Activated CD8-positive, alpha-beta memory T cell treated with anti-CD3 and anti-CD28 coated beads for 24 hours (primary cell): Measurements from ENCODE around the gene TENM4.
"Not testable (repeated sequence)": the region's sequence is repeated elsewhere in the genome, so short reads cannot be mapped to it uniquely, and the experiment has no call there.

Source experiments
- DNase-seq: peaks from one replicate; pipeline ENCODE4 v3.0.0-alpha.2; 2020

TENM4 gene

DNA sequence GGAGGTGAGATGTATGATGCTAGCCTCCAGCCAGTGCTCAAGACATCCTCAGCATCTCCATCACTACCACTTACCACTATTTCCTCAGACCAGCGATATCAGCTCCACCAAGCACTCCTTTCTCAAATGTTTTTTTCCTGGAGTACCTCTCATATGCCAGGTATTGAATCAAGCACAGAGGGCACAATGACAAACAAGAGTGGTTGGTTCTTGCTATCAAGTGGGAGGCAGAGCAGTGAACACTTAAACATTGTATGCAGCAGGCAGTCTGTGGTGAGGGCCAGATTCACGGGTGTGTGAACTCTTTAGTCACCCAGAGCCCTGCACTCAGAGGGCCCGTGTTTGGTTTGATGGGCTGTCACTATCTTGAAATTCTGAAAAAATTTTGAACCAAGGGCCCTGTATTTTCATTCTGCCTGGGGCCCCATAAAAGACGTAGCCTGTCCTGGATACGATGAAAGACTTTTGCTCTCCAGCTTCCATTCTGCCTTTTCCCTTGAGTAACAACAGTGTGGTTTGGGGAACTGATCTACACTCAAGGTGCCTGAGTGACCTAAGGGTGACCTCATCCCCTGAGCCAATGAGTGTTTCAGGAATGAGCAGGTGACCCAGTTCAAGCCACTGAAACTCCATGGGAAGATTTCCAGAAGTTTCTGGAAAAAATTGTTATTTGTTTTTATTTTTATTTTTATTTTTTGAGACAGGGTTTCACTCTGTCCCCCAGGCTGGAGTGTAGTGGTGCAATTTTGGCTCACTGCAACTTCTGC, 517.8 kb downstream of the TENM4 start:
- no peak for DNase-seq

DNA sequence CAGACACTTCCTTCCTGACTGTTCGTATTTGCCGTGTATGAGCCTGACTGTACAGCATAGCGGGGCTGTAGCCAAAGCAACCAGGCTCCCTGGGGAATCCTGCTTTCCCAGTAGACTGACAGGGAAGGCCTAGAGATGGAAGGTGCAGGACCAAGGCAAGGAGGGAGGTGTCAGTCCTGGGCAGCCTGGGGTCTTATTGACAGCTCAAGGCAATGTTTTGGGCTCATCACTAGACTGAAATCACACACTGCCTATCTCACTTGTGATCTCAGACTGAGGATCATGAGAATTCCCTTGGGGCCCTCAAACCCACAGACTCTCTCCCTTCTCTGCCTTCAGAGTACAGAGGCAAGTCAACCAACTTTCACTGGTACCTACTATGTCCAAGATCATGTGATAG, 519.3 kb downstream of the TENM4 start:
- no peak for DNase-seq

DNA sequence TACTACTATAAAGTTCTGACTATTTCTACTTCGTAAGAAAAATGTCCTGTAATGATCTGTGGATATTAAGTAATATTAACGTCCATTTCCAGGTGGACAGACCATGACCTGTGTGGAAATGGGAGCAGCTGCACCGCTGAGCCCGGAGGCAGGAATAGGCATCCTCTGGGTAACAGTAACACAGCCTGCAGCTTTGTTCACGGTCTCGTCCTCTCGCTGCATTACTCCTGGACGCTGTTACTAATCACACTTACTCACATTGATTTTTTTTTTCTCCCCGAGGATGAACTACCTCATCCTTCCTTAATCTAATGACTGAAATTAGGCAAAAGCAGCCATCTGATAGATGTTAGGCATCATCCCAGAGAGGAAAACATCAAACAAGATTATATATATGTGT, 520.5 kb downstream of the TENM4 start:
- DNase-seq = no peak

DNA sequence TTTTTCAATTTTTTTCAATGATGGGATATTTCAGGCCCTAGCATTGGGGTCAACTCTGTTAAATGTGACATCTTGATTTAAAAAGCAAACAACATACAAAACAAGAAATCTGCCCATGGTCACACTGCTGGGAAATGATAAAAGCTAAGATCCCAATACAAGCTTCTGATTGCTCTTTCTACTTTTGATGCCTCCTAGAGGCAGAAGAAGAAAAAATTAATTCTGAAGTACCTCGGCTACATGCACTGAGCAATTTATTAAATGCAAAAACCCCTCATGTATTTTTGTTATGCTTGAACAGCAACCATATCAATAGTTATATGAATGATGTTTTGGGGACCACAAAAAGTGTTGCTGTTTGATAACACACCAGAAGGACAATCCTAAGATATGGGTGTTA, 524.1 kb downstream of the TENM4 start:
- DNase-seq = no peak

DNA sequence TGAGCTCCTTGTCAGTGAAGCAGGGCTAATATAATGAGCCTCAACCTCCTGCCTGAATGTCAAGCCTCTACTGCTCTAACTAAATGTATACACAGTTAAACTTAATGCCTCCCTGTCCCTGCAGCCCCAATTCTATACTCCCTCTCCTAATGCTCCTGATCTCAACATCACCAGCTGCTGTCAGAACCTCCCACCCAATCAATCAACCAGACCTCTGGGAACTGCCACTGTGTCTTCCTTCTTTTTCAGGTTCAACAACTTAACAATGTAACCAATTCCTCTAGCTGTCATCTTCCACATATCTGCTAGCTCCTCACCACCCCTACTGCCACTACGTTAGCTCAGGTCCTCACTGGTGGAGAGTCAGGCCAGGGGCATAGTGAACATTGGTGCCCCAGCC, 526.3 kb downstream of the TENM4 start:
- DNase-seq = no peak

DNA sequence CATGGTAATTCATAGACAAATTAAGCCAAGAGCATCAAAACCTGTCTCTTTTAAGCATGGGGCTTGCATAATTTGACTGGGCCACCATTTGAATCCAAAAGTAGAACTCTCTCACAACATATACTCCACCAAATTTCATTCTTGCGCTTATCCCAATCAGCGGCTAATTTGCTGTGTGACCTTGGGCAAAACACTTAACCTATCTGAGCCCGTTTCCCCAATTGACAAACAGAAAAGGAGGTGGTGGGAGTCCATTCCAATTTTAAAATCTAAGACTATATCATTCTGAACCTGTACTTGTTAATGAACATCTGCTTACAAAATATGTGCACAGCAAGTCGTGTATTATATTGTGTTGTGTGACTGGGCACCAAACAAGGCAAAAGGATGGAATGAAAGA, 528.1 kb downstream of the TENM4 start:
- no peak for DNase-seq

DNA sequence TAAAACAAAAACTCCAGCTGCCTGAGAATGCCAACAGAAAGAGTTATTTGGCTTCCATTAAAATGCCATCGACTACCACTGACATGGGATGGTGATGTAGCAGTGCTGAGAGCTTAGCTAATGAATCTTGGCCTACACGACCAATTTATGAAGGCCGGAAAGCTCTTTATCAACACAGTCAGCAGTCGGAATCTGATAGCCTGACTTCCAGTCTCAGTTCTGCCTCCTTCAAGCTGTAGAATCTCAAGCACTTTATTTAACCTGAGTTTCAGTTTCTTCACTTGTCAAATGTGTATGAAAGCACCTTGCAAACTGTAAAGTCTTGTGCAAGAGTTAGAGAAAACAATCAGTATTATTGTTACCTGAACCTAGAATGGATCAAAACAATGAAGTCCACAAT, 530.5 kb downstream of the TENM4 start:
- DNase-seq = no peak

DNA sequence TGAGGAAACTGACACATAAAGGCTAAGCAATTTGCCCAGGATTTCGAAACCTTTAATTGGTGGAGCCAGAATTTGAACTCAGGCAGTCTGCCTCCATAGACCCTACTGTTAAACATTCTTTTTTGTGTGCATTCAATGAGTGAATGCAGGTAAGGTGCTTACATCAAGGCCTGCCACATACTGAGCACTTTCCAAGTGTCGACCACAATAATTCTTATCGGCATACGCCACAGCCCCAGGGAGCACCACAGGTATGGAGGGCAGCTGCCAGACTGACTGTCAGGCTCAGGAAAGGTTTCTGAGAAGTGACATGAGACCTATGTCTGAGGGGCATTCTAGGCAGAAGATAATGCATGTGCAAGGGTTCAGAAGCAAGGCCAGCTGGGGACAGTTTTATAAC, 531.4 kb downstream of the TENM4 start:
- DNase-seq = no peak

DNA sequence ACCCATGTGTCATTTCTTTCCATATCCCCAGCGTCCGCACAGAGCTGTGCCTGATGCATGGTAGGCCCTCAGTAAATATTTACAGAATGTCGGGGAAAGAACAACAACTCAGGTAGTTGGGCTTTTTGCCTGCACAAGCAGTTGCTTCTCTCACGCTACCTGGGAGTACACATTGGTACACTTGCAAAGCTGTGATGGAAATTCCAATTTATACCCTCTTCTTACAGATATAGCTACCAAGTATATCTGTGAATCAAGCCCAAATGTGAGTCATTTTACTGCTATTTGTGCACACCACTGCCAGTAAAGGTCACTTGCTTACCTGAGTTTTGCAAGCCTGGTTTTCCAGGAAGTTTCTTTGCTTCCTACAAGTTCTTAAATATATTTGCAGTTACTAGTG, 533.2 kb downstream of the TENM4 start:
- no peak for DNase-seq

DNA sequence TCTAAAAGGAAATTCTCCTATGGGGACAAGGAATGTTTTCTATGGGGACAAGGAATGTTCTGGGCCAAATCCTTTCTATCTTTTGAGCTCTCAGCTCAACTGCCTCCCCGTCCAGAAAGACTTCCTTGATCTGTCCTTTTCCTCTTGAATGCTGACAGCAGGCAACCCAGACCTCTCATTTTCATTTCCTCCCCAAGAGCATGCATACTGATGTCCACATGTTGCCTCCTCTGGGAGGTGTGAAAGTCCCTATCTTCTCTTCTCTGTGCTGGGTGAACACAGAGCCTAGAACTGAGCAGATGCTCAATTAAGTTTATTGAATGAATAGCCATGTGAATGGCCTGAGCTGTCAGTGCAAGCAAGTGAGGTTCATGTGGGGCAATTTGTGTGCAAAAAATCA, 534.3 kb downstream of the TENM4 start:
- DNase-seq = no peak

DNA sequence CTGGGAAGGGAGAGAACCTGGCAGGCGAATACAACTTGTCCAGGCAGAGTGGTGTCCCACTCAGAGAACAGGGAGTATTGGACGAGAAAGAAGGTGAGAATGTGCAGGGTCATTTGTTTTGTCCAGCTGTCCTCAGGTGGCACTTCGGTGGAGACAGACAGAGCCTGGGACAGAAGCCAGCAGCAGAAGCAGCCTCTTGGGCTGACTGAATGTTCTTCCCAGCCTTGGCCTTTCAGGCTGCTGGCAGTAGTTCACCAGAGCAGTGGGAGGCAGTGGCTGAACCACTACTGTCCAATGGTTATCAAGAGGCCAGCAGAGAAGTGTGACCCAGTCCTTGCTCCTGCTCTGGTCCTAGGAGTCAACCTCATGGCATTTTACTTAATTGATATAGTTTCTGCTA, 535.1 kb downstream of the TENM4 start:
- DNase-seq = no peak

DNA sequence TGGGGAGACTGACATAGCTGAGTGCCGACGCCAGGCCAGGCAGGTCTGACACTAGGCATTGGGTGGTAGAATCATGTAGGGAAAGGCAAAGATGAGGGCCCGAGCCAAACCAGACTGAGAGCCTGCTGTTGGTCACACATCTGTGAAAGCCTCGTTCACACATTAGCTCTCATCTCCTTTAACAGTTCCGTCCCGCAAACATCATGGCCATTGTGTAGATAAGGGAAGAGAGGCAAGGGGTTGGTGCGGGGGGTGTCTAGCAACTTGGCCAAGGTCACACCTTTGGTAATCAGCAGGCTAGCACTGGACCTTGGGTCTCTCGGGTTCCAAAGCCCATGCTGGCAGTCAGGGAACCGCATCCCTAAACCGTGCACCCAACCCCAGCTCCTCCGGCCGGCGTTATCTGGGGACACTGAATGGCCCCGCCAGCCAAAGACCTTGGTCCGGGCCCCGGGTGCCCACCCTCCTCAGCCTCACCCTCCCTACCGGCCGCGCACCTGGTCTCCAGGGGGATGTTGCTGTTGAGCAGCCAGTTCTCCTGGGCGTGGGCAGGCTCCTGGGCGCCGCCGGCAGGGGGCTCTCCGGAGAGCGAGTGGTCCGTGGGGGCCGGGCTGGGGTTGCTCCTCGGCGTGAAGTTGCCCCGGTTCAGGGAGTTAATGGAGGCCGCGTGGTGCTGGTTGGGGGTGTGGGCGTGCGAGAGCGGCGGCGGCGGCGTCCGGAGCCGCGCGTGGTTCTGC, 537.9 kb downstream of the TENM4 start:
- no peak for DNase-seq

DNA sequence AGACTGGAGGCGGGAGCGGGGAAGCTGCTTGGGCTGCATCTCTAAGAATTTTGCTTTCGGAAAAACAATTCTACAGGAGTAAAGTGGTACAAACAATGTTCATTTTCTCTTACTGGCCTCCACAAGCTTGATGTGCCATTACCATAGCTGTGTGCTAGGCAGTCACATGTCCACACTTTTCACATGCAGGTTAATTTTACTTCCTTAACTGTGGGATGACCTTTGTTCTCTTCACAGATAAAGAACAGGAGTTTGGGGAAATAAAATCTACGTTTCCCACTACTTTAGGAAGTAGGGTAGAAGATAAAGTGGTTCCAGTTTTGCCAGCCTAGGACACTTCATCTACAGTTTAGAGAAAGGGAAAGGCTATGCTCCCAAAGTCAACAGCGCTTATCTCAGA, 539.0 kb downstream of the TENM4 start:
- no peak for DNase-seq

DNA sequence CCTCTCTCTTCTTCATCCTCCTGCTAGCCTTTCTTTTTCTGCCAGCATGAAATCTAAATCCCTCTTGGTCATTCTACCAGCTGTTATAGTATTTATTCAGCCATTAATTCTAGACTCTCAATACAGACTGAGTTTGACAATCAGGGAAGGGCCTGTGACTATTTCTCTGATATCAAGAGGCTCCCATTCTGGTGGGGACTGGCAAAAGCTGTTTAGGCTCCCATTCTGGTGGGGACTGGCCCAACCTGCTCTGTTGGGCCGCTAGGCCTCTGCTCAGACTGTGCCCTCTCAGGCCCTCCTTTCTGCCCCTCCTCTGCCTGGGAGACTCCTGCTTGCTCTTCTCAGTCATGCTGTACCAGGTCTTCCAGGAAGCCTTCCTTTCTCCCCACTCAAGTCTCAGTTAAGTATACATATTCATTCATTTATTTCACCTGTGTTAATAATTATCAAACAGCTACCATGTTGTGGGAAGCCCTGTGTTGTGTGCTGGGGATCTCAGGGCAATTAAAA, 542.5 kb downstream of the TENM4 start:
- DNase-seq = no peak

DNA sequence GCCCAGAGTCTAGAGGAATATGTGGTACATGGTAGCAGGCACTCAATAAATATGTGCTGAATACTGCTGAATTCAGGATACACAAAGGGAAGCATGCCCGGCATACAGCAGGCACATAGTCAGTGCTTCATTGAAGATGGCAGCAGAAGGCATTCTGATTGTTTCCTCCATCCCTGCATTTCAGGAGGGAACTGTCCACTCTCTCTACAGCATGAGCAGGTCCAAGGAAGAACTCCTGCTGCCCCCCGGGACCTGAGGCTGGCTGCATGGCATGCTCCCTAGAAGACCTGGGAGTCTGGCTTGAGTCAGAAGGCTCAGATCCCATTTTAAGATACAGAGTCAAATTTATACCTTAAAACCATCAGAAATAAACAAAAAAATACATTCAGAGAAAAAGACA, 546.8 kb downstream of the TENM4 start:
- DNase-seq = no peak

DNA sequence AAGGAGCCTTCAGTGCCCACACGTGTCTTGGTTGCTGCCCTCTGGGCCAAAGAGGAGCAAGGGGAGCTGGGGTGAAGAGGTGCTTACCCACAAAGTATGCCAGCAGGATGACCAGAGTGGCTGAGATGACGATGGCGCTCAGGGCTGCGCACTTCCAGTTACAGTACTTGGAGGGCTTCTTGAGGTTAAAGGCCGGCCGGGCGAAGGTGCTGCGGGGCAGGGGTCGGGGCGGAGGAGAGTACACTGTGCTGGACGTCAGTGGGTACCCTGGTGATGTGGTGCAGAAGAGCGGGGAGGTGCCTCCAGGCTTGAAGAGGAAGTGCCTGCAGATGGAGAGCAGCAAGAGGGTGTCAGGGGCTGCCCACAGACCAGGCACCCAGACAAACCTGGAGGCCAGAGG, 551.1 kb downstream of the TENM4 start:
- no peak for DNase-seq

DNA sequence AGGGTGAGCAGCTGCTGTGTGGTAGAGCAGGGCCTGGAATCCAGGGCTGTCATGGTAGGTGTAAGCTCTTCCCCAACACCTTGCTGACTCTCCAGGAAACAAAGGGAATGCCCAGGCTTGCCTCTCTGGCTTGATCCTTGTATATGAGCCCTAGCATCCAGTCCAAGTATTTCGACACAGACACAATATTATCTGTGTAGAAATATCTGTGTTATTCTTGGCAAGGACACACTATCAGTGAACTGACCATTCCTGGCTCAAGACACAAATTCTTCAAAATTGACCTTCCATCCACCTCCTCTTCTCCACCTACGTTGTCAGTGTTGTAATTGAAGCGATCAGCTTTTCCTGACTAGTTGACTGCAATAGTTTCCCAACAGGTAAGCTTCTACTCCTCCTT, 554.2 kb downstream of the TENM4 start:
- DNase-seq = no peak

DNA sequence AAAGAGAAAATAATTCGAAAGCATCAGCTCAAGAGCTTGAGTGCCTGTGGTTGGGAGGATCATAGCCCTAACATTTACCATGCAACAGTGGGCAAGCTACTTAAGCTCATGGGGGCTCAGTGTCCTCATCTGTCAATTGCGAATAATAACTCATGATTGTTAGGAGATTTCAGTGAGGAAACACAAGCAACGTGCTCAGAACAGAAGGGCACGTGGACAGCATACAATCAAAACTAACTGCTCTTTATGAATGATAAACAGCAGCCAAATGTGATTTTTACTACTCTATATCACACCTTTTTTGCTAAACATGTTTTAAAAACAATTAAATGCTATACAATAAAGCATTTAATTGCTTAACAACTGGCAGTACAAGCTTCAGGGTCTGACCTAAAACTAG, 556.1 kb downstream of the TENM4 start:
- DNase-seq = no peak

DNA sequence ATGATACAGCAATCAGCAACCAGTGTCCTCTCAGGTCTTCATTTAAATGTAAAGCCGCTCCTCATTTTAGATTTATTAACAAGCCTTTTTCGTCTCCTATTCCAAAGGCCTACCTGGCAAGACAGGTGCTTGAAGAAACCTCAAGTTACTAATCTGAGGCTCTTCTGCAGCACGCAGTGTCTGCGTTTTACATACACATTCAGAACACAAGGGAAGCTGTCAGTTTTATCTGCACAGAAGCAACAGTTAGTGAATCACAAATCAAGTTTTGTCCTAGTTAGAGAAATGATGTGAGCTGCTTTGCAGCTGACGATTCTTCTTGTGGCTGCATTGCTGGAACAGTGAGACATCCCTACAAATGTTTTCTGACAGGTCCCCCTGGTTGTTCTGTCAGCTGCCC, 557.3 kb downstream of the TENM4 start:
- DNase-seq = no peak

DNA sequence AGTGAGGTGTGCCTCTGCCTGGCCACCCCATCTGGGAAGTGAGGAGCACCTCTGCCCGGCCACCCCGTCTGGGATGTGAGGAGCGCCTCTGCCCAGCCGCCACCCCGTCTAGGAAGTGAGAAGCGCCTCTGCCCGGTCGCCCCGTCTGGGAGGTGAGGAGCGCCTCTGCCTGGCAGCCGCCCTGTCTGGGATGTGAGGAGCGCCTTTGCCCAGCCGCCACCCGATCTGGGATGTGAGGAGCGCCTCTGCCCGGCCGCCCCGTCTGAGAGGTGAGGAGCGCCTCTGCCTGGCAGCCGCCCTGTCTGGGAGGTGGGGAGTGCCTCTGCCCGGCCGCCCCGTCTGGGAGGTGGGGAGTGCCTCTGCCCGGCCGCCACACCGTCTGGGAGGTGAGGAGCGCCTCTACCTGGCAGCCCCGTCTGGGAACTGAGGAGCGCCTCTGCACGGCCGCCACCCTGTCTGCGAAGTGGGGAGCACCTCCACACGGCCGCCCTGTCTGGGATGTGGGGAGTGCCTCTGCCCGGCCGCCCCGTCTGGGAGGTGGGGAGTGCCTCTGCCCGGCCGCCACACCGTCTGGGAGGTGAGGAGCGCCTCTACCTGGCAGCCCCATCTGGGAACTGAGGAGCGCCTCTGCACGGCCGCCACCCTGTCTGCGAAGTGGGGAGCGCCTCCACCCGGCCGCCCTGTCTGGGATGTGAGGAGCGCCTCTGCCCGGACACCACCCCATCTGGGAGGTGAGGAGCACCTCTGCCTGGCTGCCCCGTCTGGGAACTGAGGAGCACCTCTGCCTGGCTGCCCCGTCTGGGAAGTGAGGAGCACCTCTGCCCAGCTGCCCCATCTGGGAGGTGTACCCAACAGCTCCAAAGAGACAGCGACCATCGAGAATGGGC, 561.5 kb downstream of the TENM4 start:
- DNase-seq = not testable (repeated sequence)

DNA sequence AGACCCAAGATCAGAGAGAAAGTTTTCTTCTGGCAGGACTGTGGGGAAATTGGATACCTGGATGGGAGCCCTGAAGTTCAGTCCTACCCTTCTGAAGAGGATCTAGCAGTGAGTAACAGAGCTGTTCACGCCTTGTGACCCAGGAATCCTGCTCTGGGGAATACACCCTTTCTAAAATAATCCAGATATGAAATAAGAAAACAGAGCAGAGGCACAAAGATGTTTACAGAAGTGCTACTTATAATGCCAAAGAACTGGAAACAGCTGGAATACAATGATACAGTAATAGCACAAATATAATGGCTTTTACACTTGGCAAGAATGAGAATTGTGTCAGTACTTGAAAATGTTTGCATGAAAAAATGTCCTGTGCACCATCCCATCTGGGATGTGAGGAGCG, 562.2 kb downstream of the TENM4 start:
- DNase-seq = no peak

DNA sequence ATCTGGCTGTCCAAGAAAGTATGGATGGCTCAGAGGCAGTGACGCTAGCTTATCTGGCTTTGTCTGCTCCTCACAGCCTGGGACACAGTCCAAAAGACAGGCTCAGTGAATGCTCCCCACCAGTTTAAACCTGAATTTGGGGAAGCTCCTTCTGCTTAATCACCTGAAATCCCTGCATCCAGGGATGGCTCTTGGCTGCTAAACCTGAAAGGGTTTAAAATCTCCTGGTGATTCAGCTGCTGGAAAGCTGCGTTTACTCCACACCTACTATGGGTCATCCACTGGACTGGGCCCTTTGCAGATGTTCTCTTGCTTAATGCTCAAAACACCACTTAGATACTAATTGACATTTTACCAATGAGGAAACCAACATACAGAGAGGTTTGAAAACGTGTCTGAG, 564.2 kb downstream of the TENM4 start:
- no peak for DNase-seq

DNA sequence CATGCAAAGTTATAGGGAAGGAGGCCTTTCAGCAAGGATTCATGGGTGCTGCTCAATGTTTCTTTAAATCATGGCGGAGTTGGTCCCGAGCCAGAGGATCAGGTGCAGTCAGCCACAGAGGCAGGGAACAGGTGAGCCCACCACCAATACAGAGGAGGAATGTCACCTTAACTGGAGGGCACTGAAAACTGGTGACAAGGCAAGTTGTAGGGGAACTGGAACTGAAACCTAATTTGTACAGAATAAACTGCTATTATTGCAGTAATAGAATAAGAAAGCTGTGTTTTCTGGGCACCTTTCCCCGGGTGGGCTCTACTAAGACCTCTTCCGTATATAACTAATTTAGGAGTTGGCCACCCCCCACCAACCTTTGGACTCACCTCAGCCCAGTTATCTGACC, 570.2 kb downstream of the TENM4 start:
- no peak for DNase-seq

DNA sequence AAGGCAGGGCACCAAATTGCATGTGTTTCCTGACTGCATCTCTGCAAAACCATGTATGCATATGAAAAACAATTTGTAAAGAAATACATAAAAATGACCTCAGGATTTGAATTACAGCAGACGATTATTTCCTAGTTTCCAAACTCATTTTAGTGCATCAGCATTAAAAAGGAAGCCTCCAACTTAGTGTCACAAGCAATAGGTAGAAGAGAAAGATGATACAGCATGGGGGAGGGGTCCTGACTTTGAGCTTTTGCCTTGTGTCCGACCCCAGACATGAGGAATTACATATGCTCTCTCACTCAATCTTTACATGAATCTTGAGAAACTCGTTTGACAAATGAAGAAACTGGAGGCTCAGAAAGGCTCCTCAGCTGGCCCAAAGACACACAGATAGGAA, 571.5 kb downstream of the TENM4 start:
- DNase-seq = no peak
